B cell (primary cell): ENCODE data around the gene DBNDD2. TPM values are rescaled to one million over a fixed set of nuclear protein-coding genes. Genes with fewer than 3 reads are reported as not detected.

Source experiments
- ATAC-seq: fragments of 200-7000 bp; cut with Tn5 transposase; one replicate; pipeline ENCODE4 v1.10.0; 2021; ENCODE audit warnings: low read depth, mild to moderate bottlenecking, moderate number of reproducible peaks, moderate library complexity
- CTCF ChIA-PET: fragments of 350-600 bp; sonication (Branson Sonifier 250); formaldehyde crosslinking; loops from one replicate; lab custom pipeline; 2021; ENCODE audit warnings: antibody characterized with exemption, inconsistent platforms; lab: Charles Lee
- POLR2A ChIA-PET: fragments of 350-600 bp; sonication (Branson Sonifier 250); formaldehyde crosslinking; loops from one replicate; lab custom pipeline; 2021; ENCODE audit warnings: antibody characterized with exemption; lab: Charles Lee
- DNase-seq: peaks from one replicate; pipeline ENCODE4 v3.0.0; 2013
- H2AFZ ChIP-seq: 2 replicates; pipeline ENCODE4 v1.6.1; 2012; ENCODE audit warnings: mild to moderate bottlenecking, low read depth, low read length; ENCODE audit not compliant: insufficient read depth, poor library complexity, severe bottlenecking
- H3K27ac ChIP-seq, 2 donors: 1 replicate in 1 of 2; 2 replicates in 1 of 2; pipeline ENCODE4 v1.5.1; 2012 to 2013; ENCODE audit warnings: low read length in 2 of 2, mild to moderate bottlenecking in 2 of 2, moderate library complexity in 1 of 2
- H3K27me3 ChIP-seq, 4 experiments: fragments of 200-600 bp in 1 of 4; sonication (generic) in 1 of 4; replicated peaks in 1 of 4; 1 replicate in 2 of 4; 2 replicates in 2 of 4; pipeline versions ENCODE4 v1.6.1 to v1.7.0; 2013 to 2016; ENCODE audit warnings: low read length in 3 of 4, mild to moderate bottlenecking in 2 of 4, mixed read lengths in 1 of 4, moderate library complexity in 1 of 4; ENCODE audit not compliant: insufficient read depth in 4 of 4, control insufficient read depth in 3 of 4; ENCODE audit errors: control extremely low read depth in 1 of 4
- H3K36me3 ChIP-seq, 2 experiments: replicated peaks in 1 of 2; 1 replicate in 1 of 2; 2 replicates in 1 of 2; pipeline versions ENCODE4 v1.6.1 to v1.7.1; 2013; ENCODE audit warnings: low read length in 1 of 2; ENCODE audit not compliant: insufficient read depth in 2 of 2, control insufficient read depth in 1 of 2; ENCODE audit errors: control extremely low read depth in 1 of 2, extremely low read depth in 1 of 2
- H3K4me1 ChIP-seq, 2 donors: fragments of 200-600 bp in 1 of 2; sonication (generic) in 1 of 2; 1 replicate in 1 of 2; 2 replicates in 1 of 2; pipeline versions ENCODE4 v1.5.1 to v1.6.1; 2013 to 2017; ENCODE audit warnings: low read length in 2 of 2; ENCODE audit not compliant: control insufficient read depth in 2 of 2, insufficient read depth in 2 of 2
- H3K4me2 ChIP-seq: replicated peaks from 2 replicates; pipeline ENCODE3; 2012; ENCODE audit warnings: mild to moderate bottlenecking, low read depth, low read length; ENCODE audit not compliant: poor library complexity, severe bottlenecking
- H3K4me3 ChIP-seq, 5 experiments: fragments of 200-600 bp in 1 of 5; sonication (generic) in 1 of 5; 1 replicate in 3 of 5; 2 replicates in 2 of 5; pipeline versions ENCODE4 v1.5.1 to v1.7.0; 2011 to 2016; ENCODE audit warnings: low read length in 4 of 5, mild to moderate bottlenecking in 4 of 5, low read depth in 2 of 5, control low read depth in 1 of 5, moderate library complexity in 1 of 5; ENCODE audit not compliant: insufficient read depth in 1 of 5; ENCODE audit errors: control extremely low read depth in 1 of 5, extremely low read depth in 1 of 5
- H3K79me2 ChIP-seq: fragments of 200-600 bp; sonication (generic); one replicate; pipeline ENCODE4 v1.6.0; 2016; ENCODE audit warnings: low read length; ENCODE audit not compliant: control insufficient read depth, insufficient read depth
- H3K9ac ChIP-seq: fragments of 200-600 bp; sonication (generic); 2 replicates; pipeline ENCODE4 v1.6.1; 2017; ENCODE audit warnings: mild to moderate bottlenecking, low read length, moderate library complexity
- H3K9me3 ChIP-seq, 3 donors: one replicate each; pipeline versions ENCODE4 v1.6.1 to v1.7.1; 2013; ENCODE audit warnings: low read length in 2 of 3; ENCODE audit not compliant: control insufficient read depth in 2 of 3, insufficient read depth in 1 of 3; ENCODE audit errors: control extremely low read depth in 1 of 3
- H4K20me1 ChIP-seq: 2 replicates; pipeline ENCODE4 v1.6.0; 2012; ENCODE audit warnings: mild to moderate bottlenecking, low read length; ENCODE audit not compliant: insufficient read depth, control insufficient read depth, poor library complexity, severe bottlenecking
- H3K27ac Mint-ChIP-seq: one replicate; pipeline ENCODE4 v1.8.0; 2021; ENCODE audit warnings: mixed read lengths
- H3K27me3 Mint-ChIP-seq: one replicate; pipeline ENCODE4 v1.8.0; 2021; ENCODE audit warnings: mixed read lengths
- H3K4me1 Mint-ChIP-seq: one replicate; pipeline ENCODE4 v1.8.0; 2021; ENCODE audit warnings: mixed read lengths
- H3K4me3 Mint-ChIP-seq: one replicate; pipeline ENCODE4 v1.8.0; 2021; ENCODE audit warnings: mixed read lengths
- H3K9me3 Mint-ChIP-seq: one replicate; pipeline ENCODE4 v1.8.0; 2022; ENCODE audit warnings: mixed read lengths; ENCODE audit not compliant: insufficient read depth
- EZH2 ChIP-seq: IDR thresholded peaks from 2 replicates; pipeline ENCODE4 v1.6.1; 2012; ENCODE audit warnings: borderline replicate concordance, low read depth, mild to moderate bottlenecking, moderate library complexity, low read length; ENCODE audit not compliant: insufficient read depth, poor library complexity, severe bottlenecking
- WGBS: methylation state at CpG from one replicate; pipeline ENCODE4 v1.1.5; 2013; ENCODE audit warnings: missing lambda C conversion rate; ENCODE audit not compliant: insufficient coverage; 5-methylcytosine and 5-hydroxymethylcytosine counted together
- intact Hi-C: fragments of 100-400 bp; cut with micrococcal nuclease; formaldehyde crosslinking; loops from one replicate; pipeline ENCODE4 v1.10.0; 2022
- polyA plus RNA-seq: library from polyadenylated mRNA; depleted of rRNA; stranded (reverse); fragments of >200 nt; gene quantifications from 2 replicates; pipeline ENCODE4 v1.2.3, GENCODE V29; 2012
- total RNA-seq, 2 donors: library from RNA; stranded (reverse); fragments of 120-200 nt in 1 of 2; gene quantifications; 1 replicate in 1 of 2; 2 replicates in 1 of 2; pipeline versions ENCODE4 v1.2.3 to v1.2.4, GENCODE V29; 2013 to 2022
- TF ChIP-seq, protein P1 (sequence below): fragments of 200-600 bp; IDR thresholded peaks from one replicate; pipeline ENCODE4 v1.8.0; 2022; ENCODE audit warnings: antibody characterized with exemption, mild to moderate bottlenecking

DBNDD2 gene
- total and polyA plus RNA-seq, 2 donors (not counting 1 experiment from before 2014, with no cell fraction given) = 3.1 to 3.6 TPM

DNA sequence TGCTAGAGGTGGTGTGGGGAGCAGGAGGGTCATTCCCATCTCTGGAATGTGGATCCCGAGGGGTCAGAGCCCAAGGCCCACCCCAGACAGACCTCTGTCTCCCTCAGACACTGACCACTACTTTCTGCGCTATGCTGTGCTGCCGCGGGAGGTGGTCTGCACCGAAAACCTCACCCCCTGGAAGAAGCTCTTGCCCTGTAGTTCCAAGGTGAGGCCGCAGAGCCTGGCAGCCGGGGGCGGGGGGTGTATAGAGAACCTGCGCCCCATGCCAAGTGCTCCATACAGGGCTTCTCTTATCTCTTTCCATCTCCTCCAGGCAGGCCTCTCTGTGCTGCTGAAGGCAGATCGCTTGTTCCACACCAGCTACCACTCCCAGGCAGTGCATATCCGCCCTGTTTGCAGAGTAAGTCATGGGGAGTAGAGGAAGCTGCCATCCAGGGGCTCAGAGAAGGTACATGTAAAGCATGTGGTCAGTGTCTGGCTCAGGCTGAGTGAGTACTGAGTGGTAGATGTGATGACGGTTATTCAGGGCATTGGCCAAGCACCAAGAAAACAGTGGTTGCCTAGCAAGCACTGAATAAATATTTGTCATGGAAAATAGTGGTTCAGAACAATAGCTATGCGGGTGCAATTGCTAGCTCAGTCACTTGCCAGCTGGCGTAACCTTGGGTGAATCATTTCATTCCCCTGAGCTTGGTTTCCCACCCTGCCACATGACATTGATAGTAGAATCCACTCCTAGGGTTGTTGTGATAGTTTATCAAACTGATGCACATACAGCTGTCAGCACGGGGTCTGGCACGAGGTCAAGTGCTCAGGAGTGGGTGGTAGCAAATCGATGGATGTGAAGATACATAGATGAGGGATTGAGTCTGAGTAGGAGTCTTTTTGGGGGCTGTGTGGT, 11.4 kb downstream of the DBNDD2 start:
- Mint-ChIP-seq H3K9me3 (no peaks in the 10 kb centered on the region), H3K27me3 (no peaks in the 10 kb centered on the region), H3K4me1 (peaks cover 51% of the 10 kb centered on the region), H3K27ac (peak overlapping the region; percentile 91), H3K4me3 (peak overlapping the region; percentile 72)
- DNase-seq (peak; percentile 79), ATAC-seq (peak; percentile 72)
- Histone ChIP-seq H4K20me1 (peaks cover 8% of the 10 kb centered on the region), H3K4me2 (peak overlapping the region; percentile 9), H3K27me3 (no peaks in the 10 kb centered on the region), H3K27ac (peak overlapping the region; percentile 48 to 67), H3K4me3 (no peak overlapping the region), H3K9ac (no peak overlapping the region), H3K79me2 (peaks cover 33% of the 10 kb centered on the region), H3K4me1 (peaks cover 30 to 38% of the 10 kb centered on the region in 2 donors), H3K36me3 (peaks cover 20 to 47% of the 10 kb centered on the region in 2 experiments), H3K9me3 (no peaks in the 10 kb centered on the region), H2AFZ (no peak overlapping the region)
- CTCF ChIA-PET = interaction anchor here (1.0 to 8.3 kb wide), 8 partner anchors 14 to 96 kb away, joined by 4 to 98 read pairs (median 4); partner anchors contain the start of gene SYS1
- WGBS = 82% methylated on average over 13 of the region's 17 CpGs
- intact Hi-C loops = loop anchor here (5.0 kb wide), 1 partner anchor 457 kb away; the partner anchor contains the start of gene TOMM34
- POLR2A ChIA-PET = interaction anchor here (1.0 to 3.0 kb wide), 6 partner anchors 13 to 56 kb away, joined by 3 to 11 read pairs (median 6); partner anchors contain the start of gene SYS1
- TF ChIP-seq EZH2 = no peak
- TF ChIP-seq, protein P1, sequence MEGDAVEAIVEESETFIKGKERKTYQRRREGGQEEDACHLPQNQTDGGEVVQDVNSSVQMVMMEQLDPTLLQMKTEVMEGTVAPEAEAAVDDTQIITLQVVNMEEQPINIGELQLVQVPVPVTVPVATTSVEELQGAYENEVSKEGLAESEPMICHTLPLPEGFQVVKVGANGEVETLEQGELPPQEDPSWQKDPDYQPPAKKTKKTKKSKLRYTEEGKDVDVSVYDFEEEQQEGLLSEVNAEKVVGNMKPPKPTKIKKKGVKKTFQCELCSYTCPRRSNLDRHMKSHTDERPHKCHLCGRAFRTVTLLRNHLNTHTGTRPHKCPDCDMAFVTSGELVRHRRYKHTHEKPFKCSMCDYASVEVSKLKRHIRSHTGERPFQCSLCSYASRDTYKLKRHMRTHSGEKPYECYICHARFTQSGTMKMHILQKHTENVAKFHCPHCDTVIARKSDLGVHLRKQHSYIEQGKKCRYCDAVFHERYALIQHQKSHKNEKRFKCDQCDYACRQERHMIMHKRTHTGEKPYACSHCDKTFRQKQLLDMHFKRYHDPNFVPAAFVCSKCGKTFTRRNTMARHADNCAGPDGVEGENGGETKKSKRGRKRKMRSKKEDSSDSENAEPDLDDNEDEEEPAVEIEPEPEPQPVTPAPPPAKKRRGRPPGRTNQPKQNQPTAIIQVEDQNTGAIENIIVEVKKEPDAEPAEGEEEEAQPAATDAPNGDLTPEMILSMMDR = no peak
